Stomach (tissue), 9 donors: ENCODE measurements around the gene SPATA22. TPM values are rescaled to one million over a fixed set of nuclear protein-coding genes. Genes with fewer than 3 reads are reported as not detected.

Source experiments
- DNase-seq, 2 donors: peaks; one replicate each; pipeline versions ENCODE4 v3.0.0 to v3.0.0-alpha.2; 2013 to 2019
- H3K27ac ChIP-seq, 5 donors: fragments of 200-600 bp in 4 of 5; sonication (generic) in 4 of 5; one replicate each; pipeline ENCODE4 v1.5.1; 2013 to 2019; ENCODE audit warnings: mild to moderate bottlenecking in 1 of 5, moderate library complexity in 1 of 5
- H3K27me3 ChIP-seq, 3 donors: fragments of 200-600 bp; sonication (generic); one replicate each; pipeline ENCODE4 v1.5.1; 2017 to 2019; ENCODE audit warnings: mixed run types in 1 of 3
- H3K36me3 ChIP-seq, 4 donors: fragments of 200-600 bp; sonication (generic); 1 replicate in 3 of 4; 2 replicates in 1 of 4; pipeline ENCODE4 v1.5.1; 2016 to 2019
- H3K4me1 ChIP-seq, 4 donors: fragments of 200-600 bp; sonication (generic); one replicate each; pipeline ENCODE4 v1.5.1; 2016 to 2019
- H3K4me3 ChIP-seq, 4 donors: fragments of 200-600 bp; sonication (generic) in 3 of 4; one replicate each; pipeline ENCODE4 v1.5.1; 2016 to 2019; ENCODE audit warnings: mild to moderate bottlenecking in 1 of 4
- H3K9me3 ChIP-seq, 4 donors: fragments of 200-600 bp; sonication (generic); one replicate each; pipeline ENCODE4 v1.5.1; 2016 to 2019
- CTCF ChIP-seq, 7 experiments: fragments of 450-650 bp in 4 of 7; fragments of 200-600 bp in 3 of 7; sonication (generic) in 3 of 7; IDR thresholded peaks; one replicate each; pipeline ENCODE4 v1.5.1; 2016 to 2019; ENCODE audit warnings: antibody characterized with exemption in 7 of 7, control low read depth in 2 of 7, mild to moderate bottlenecking in 1 of 7
- EP300 ChIP-seq: sonication (generic); formaldehyde crosslinking; IDR thresholded peaks from one replicate; pipeline ENCODE4 v1.6.1; 2017; ENCODE audit warnings: antibody characterized with exemption
- POLR2A ChIP-seq, 4 donors: fragments of 450-650 bp; IDR thresholded peaks; one replicate each; pipeline ENCODE4 v1.6.1; 2016; ENCODE audit warnings: antibody characterized with exemption in 4 of 4, control low read depth in 2 of 4, mild to moderate bottlenecking in 1 of 4, moderate library complexity in 1 of 4
- POLR2AphosphoS5 ChIP-seq, 3 donors: sonication (generic); formaldehyde crosslinking; IDR thresholded peaks; one replicate each; pipeline ENCODE4 v1.6.1; 2016; ENCODE audit warnings: antibody characterized with exemption in 3 of 3
- WGBS, 5 donors: extraction: QIAGEN DNeasy Blood & Tissue Kit in 3 of 5; methylation state at CpG; one replicate each; pipeline versions ENCODE4 v1.1.5 to v1.1.7; 2013 to 2018; 5-methylcytosine and 5-hydroxymethylcytosine counted together
- intact Hi-C: fragments of 100-400 bp; cut with DNase I; formaldehyde crosslinking; loops from one replicate; pipeline ENCODE4 v1.15.1; 2023; ENCODE audit warnings: low total_unique reads
- polyA plus RNA-seq, 3 donors: library from polyadenylated mRNA; stranded (reverse); fragments of 200-250 nt; gene quantifications; one replicate each; pipeline ENCODE4 v1.2.3, GENCODE V29; 2013
- total RNA-seq, 5 donors: library from RNA; depleted of rRNA; stranded (reverse); fragments of >200 nt; gene quantifications; one replicate each; pipeline versions ENCODE4 v1.1.0 to v1.2.3, GENCODE V29; 2014 to 2016
- donor health status: healthy with polysubstance abuse.
- donor health status: Bipolar disorder and iron deficiency.
- donor health status: healthy.

The SPATA22 gene
- total and polyA plus RNA-seq, 8 donors, result 1.1 to 4.1 TPM; not detected in 6

GRCh38 chr17:3479988-3480387 is 8.4 kb upstream of the SPATA22 start:
- intact Hi-C loops, result no loop called here
- no peak overlapping the region for H3K4me3 ChIP-seq
- TF ChIP-seq POLR2AphosphoS5 (IDR thresholded peaks at IDR 0.05) (no peak), POLR2A (IDR thresholded peaks at IDR 0.05) (no peak), EP300 (no peak), CTCF (IDR thresholded peaks at IDR 0.05) (no peak)
- no peak overlapping the region for H3K27ac ChIP-seq
- 78 to 92% (median 89%) methylated on average over 3 of the region's 3 CpGs for WGBS, 5 donors
- H3K9me3 ChIP-seq, result no peaks in the 10 kb centered on the region
- no peaks in the 10 kb centered on the region for H3K36me3 ChIP-seq
- peaks cover 0 to 13% (median 5%) of the 10 kb centered on the region in 4 donors for H3K4me1 ChIP-seq
- DNase-seq, result no peak
- no peaks in the 10 kb centered on the region for H3K27me3 ChIP-seq

- Histone ChIP-seq H3K27me3 (no peaks in the 10 kb centered on the region), H3K4me3 (peak within 1 kb of the TSS; percentile 31 to 43 (median 38)), H3K4me1 (peaks cover 5 to 21% (median 14%) of the 10 kb centered on the region in 4 donors), H3K36me3 (no peaks in the 10 kb centered on the region), H3K27ac (peak within 1 kb of the TSS; percentile 31 to 81 (median 72)), H3K9me3 (no peaks in the 10 kb centered on the region)
- intact Hi-C loops, result no loop called here
- TF ChIP-seq EP300 (no peak), POLR2AphosphoS5 (IDR thresholded peaks at IDR 0.05) (no peak), CTCF (IDR thresholded peaks at IDR 0.05) (no peak), POLR2A (IDR thresholded peaks at IDR 0.05) (no peak)
- peak in 1 of 2 donors; percentile 43 for DNase-seq
- WGBS, 5 donors, result 14 to 30% (median 19%) methylated on average over 7 of the region's 7 CpGs
Observed at GRCh38 chr17:3475812-3476610, 4.4 kb upstream of the SPATA22 start, which contains the start of gene ASPA. ASPA (plus strand) TSS chr17:3475997; CDS start chr17:3476160, 163 bp downstream.

- Histone ChIP-seq H3K36me3 (no peaks in the 10 kb centered on the region), H3K9me3 (no peaks in the 10 kb centered on the region), H3K4me3 (no peak overlapping the region), H3K27me3 (no peaks in the 10 kb centered on the region), H3K27ac (peak overlapping the region in 4 of 5 donors; percentile 57 to 81 (median 72)), H3K4me1 (peaks cover 5 to 21% (median 14%) of the 10 kb centered on the region in 4 donors)
- TF ChIP-seq POLR2A (IDR thresholded peaks at IDR 0.05) (no peak), CTCF (IDR thresholded peaks at IDR 0.05) (no peak), POLR2AphosphoS5 (IDR thresholded peaks at IDR 0.05) (no peak), EP300 (no peak)
- intact Hi-C loops, result no loop called here
- WGBS, 5 donors, result 59 to 86% (median 62%) methylated on average over 4 of the region's 4 CpGs
- peak in 1 of 2 donors; percentile 24 for DNase-seq
Observed at GRCh38 chr17:3475251-3475685, 3.6 kb upstream of the SPATA22 start.

- Histone ChIP-seq H3K27ac (peak overlapping the region in 3 of 5 donors; percentile 72 to 81 (median 73)), H3K4me3 (no peak overlapping the region), H3K4me1 (peaks cover 5 to 21% (median 14%) of the 10 kb centered on the region in 4 donors), H3K9me3 (no peaks in the 10 kb centered on the region), H3K36me3 (no peaks in the 10 kb centered on the region), H3K27me3 (no peaks in the 10 kb centered on the region)
- DNase-seq, result peak in 1 of 2 donors; percentile 78
- TF ChIP-seq EP300 (no peak), POLR2A (IDR thresholded peaks at IDR 0.05) (no peak)
- intact Hi-C loops, result no loop called here
- WGBS, 5 donors, result 9 to 22% (median 17%) methylated on average over 3 of the region's 3 CpGs
Observed at GRCh38 chr17:3474212-3474611, 2.6 kb upstream of the SPATA22 start.
